ENCODE data around the gene UCN. TPM values are rescaled to one million over a fixed set of nuclear protein-coding genes. Genes with fewer than 3 reads are reported as not detected.

The UCN gene
- total RNA-seq, 1 experiment from 2014 or later = 2.8 TPM

- DNase-seq = no peak
- H3K27me3 ChIP-seq (ENCODE audit: insufficient read depth, low read depth) = no peaks in the 10 kb centered on the region
- no TSS peak for BruUV-seq (replicated peaks)
- H3K4me2 ChIP-seq = no peak overlapping the region
- no peak overlapping the region for H3K4me3 ChIP-seq
- no peaks in the 10 kb centered on the region for H3K79me2 ChIP-seq (ENCODE audit: low read depth)
- H2AFZ ChIP-seq = no peak overlapping the region
- TF ChIP-seq EZH2 (IDR thresholded peaks at IDR 0.05; ENCODE audit: low read depth) = no peak
- no peak for TF ChIP-seq CTCF (conservative IDR thresholded peaks at IDR 0.05)
- intact Hi-C loops (cut with micrococcal nuclease; ENCODE audit: unreplicated experiment) = no loop called here
- H3K27ac ChIP-seq = no peak overlapping the region
- no peaks in the 10 kb centered on the region for H3K9me2 ChIP-seq (ENCODE audit: insufficient read depth)
- H4K20me1 ChIP-seq (ENCODE audit: insufficient read depth) = no peaks in the 10 kb centered on the region
- ChIA-PET CTCF (no interaction called here), POLR2A (ENCODE audit: unreplicated experiment) (no interaction called here)
- H3K36me3 ChIP-seq (ENCODE audit: low read depth) = no peaks in the 10 kb centered on the region
- no peaks in the 10 kb centered on the region for H3K9me3 ChIP-seq (ENCODE audit: insufficient read depth, low read depth)
- peaks cover 7% of the 10 kb centered on the region for H3K4me1 ChIP-seq (replicated peaks; ENCODE audit: insufficient read depth)
- H3F3A ChIP-seq (ENCODE audit: insufficient read depth, low read depth) = peaks cover 11% of the 10 kb centered on the region
Measured at GRCh38 chr2:27298391-27299080, 9.7 kb downstream of the UCN start.

GRCh38 chr2:27297195-27297594, 11.1 kb downstream of the UCN start:
- DNase-seq = no peak
- Histone ChIP-seq H4K20me1 (ENCODE audit: insufficient read depth) (no peaks in the 10 kb centered on the region), H3K4me1 (replicated peaks; ENCODE audit: insufficient read depth) (peaks cover 21% of the 10 kb centered on the region), H3K9me2 (ENCODE audit: insufficient read depth) (no peaks in the 10 kb centered on the region), H3K79me2 (ENCODE audit: low read depth) (no peaks in the 10 kb centered on the region), H3K36me3 (ENCODE audit: low read depth) (no peaks in the 10 kb centered on the region), H3K4me3 (no peak overlapping the region), H3K4me2 (no peak overlapping the region), H3K9me3 (ENCODE audit: insufficient read depth, low read depth) (no peaks in the 10 kb centered on the region), H3K27ac (no peak overlapping the region), H3F3A (ENCODE audit: insufficient read depth, low read depth) (peaks cover 24% of the 10 kb centered on the region), H2AFZ (no peak overlapping the region), H3K27me3 (ENCODE audit: insufficient read depth, low read depth) (no peaks in the 10 kb centered on the region)
- intact Hi-C loops (cut with micrococcal nuclease; ENCODE audit: unreplicated experiment) = no loop called here
- POLR2A ChIA-PET (ENCODE audit: unreplicated experiment) = no interaction called here
- TF ChIP-seq CTCF (conservative IDR thresholded peaks at IDR 0.05) = no peak
- TF ChIP-seq EZH2 (IDR thresholded peaks at IDR 0.05; ENCODE audit: low read depth) = no peak
- no TSS peak for BruUV-seq (replicated peaks)
- CTCF ChIA-PET = no interaction called here

GRCh38 chr2:27296481-27296880, 11.8 kb downstream of the UCN start:
- Histone ChIP-seq H3F3A (ENCODE audit: insufficient read depth, low read depth) (peaks cover 31% of the 10 kb centered on the region), H3K79me2 (ENCODE audit: low read depth) (no peaks in the 10 kb centered on the region), H3K9me2 (ENCODE audit: insufficient read depth) (no peaks in the 10 kb centered on the region), H2AFZ (no peak overlapping the region), H4K20me1 (ENCODE audit: insufficient read depth) (no peaks in the 10 kb centered on the region), H3K4me2 (no peak overlapping the region), H3K27me3 (ENCODE audit: insufficient read depth, low read depth) (no peaks in the 10 kb centered on the region), H3K36me3 (ENCODE audit: low read depth) (no peaks in the 10 kb centered on the region), H3K4me1 (replicated peaks; ENCODE audit: insufficient read depth) (peaks cover 28% of the 10 kb centered on the region), H3K27ac (no peak overlapping the region), H3K4me3 (no peak overlapping the region), H3K9me3 (ENCODE audit: insufficient read depth, low read depth) (no peaks in the 10 kb centered on the region)
- no peak for DNase-seq
- POLR2A ChIA-PET (ENCODE audit: unreplicated experiment) = interaction anchor here (0.5 kb wide), 1 partner anchor 16 kb away, joined by 4 read pairs; no protein-coding TSS in a partner anchor
- no TSS peak for BruUV-seq (replicated peaks)
- CTCF ChIA-PET = no interaction called here
- intact Hi-C loops (cut with micrococcal nuclease; ENCODE audit: unreplicated experiment) = no loop called here
- TF ChIP-seq EZH2 (IDR thresholded peaks at IDR 0.05; ENCODE audit: low read depth) (no peak), CTCF (conservative IDR thresholded peaks at IDR 0.05) (no peak)

All from PC-9 (cell line).